K562 (cell line): ENCODE results near the gene DRC3. TPM values are rescaled to one million over a fixed set of nuclear protein-coding genes. Genes with fewer than 3 reads are reported as not detected.
A peak's percentile ranks its signal among the peaks of the same experiment; 100 is the strongest.

Experiments used
- ARNT ChIP-seq, 2 experiments: fragments of 450-650 bp; IDR thresholded peaks; 2 replicates each; pipeline ENCODE4 v1.6.1; 2016; ENCODE audit warnings: mild to moderate bottlenecking in 1 of 2
- KAT8 ChIP-seq: fragments of 450-650 bp; IDR thresholded peaks from 2 replicates; pipeline ENCODE4 v1.6.1; 2016; ENCODE audit warnings: low read depth, mild to moderate bottlenecking
- PRPF4 ChIP-seq: fragments of 200-400 bp; formaldehyde crosslinking; IDR thresholded peaks from one replicate; pipeline ENCODE4 v1.6.1; 2017; ENCODE audit warnings: low read length, low read depth, mild to moderate bottlenecking; ENCODE audit not compliant: insufficient read depth, poor library complexity, severe bottlenecking
- SMARCA4 ChIP-seq: fragments of 450-650 bp; IDR thresholded peaks from 2 replicates; pipeline ENCODE4 v1.6.1; 2016
- ZNF57 ChIP-seq: fragments of 450-650 bp; formaldehyde crosslinking; IDR thresholded peaks from 2 replicates; pipeline ENCODE4 v1.4.0; 2020; ENCODE audit warnings: mild to moderate bottlenecking, moderate library complexity
- polyA plus RNA-seq, 8 experiments: library from polyadenylated mRNA; depleted of rRNA in 4 of 8; stranded (reverse) in 5 of 8; unstranded in 3 of 8; fragments of >200 nt; fragmentation: Nextera tagmentation in 2 of 8; fragmentation: Illumina TruSeq in 1 of 8; extraction: Ambion mirVana in 2 of 8; extraction: Trizol in 1 of 8; gene quantifications; 2 replicates each; pipeline versions ENCODE4 v1.2.1 to v1.2.3, GENCODE V29; 2011 to 2014; ENCODE audit warnings: inconsistent platforms in 1 of 8, missing spikeins in 1 of 8
- total RNA-seq, 7 experiments: library from RNA; depleted of rRNA in 6 of 7; stranded (reverse); fragments of >200 nt in 6 of 7; fragmentation: Illumina TruSeq in 2 of 7; extraction: Trizol in 2 of 7; gene quantifications; 2 replicates each; pipeline versions ENCODE4 v1.2.1 to v1.2.3, GENCODE V29; 2011 to 2021; ENCODE audit warnings: low replicate concordance in 1 of 7
- TF ChIP-seq, protein P1 (sequence below), 2 experiments: fragments of 450-650 bp in 1 of 2; sonication (generic) in 1 of 2; formaldehyde crosslinking in 1 of 2; IDR thresholded peaks; 2 replicates each; pipeline versions ENCODE4 v1.7.1 to v1.9.0; 2016 to 2022; ENCODE audit warnings: inconsistent platforms in 1 of 2, mild to moderate bottlenecking in 1 of 2, missing genetic modification reagents in 1 of 2
- TF ChIP-seq, protein P2 (sequence below): fragments of 250-450 bp; sonication (Bioruptor Pico); IDR thresholded peaks from 2 replicates; pipeline ENCODE4 v1.9.0; 2021; ENCODE audit warnings: mild to moderate bottlenecking, inconsistent platforms
- TF ChIP-seq, protein P3 (sequence below): fragments of 450-650 bp; formaldehyde crosslinking; IDR thresholded peaks from 2 replicates; pipeline ENCODE4 v1.4.0; 2020; ENCODE audit warnings: mild to moderate bottlenecking, moderate library complexity
- TF ChIP-seq, protein P4 (sequence below): fragments of 450-650 bp; IDR thresholded peaks from 2 replicates; pipeline ENCODE4 v1.6.1; 2017; ENCODE audit warnings: antibody characterized with exemption, mild to moderate bottlenecking

The DRC3 gene
- total and polyA plus RNA-seq, 9 of the 15 experiments (the other 6 are each of a cell fraction or from before 2014, with no cell fraction given) = 0.10 to 0.84 (median 0.30) TPM; not detected in 3

- TF ChIP-seq, protein P1, sequence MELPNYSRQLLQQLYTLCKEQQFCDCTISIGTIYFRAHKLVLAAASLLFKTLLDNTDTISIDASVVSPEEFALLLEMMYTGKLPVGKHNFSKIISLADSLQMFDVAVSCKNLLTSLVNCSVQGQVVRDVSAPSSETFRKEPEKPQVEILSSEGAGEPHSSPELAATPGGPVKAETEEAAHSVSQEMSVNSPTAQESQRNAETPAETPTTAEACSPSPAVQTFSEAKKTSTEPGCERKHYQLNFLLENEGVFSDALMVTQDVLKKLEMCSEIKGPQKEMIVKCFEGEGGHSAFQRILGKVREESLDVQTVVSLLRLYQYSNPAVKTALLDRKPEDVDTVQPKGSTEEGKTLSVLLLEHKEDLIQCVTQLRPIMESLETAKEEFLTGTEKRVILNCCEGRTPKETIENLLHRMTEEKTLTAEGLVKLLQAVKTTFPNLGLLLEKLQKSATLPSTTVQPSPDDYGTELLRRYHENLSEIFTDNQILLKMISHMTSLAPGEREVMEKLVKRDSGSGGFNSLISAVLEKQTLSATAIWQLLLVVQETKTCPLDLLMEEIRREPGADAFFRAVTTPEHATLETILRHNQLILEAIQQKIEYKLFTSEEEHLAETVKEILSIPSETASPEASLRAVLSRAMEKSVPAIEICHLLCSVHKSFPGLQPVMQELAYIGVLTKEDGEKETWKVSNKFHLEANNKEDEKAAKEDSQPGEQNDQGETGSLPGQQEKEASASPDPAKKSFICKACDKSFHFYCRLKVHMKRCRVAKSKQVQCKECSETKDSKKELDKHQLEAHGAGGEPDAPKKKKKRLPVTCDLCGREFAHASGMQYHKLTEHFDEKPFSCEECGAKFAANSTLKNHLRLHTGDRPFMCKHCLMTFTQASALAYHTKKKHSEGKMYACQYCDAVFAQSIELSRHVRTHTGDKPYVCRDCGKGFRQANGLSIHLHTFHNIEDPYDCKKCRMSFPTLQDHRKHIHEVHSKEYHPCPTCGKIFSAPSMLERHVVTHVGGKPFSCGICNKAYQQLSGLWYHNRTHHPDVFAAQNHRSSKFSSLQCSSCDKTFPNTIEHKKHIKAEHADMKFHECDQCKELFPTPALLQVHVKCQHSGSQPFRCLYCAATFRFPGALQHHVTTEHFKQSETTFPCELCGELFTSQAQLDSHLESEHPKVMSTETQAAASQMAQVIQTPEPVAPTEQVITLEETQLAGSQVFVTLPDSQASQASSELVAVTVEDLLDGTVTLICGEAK (IDR thresholded peaks at IDR 0.05) = 0 out of 2 replicates have a peak, but pooled peaks have one; percentile 68
- TF ChIP-seq, protein P1 (CRISPR knock-in tag; IDR thresholded peaks at IDR 0.05) = no peak
- TF ChIP-seq, protein P2, sequence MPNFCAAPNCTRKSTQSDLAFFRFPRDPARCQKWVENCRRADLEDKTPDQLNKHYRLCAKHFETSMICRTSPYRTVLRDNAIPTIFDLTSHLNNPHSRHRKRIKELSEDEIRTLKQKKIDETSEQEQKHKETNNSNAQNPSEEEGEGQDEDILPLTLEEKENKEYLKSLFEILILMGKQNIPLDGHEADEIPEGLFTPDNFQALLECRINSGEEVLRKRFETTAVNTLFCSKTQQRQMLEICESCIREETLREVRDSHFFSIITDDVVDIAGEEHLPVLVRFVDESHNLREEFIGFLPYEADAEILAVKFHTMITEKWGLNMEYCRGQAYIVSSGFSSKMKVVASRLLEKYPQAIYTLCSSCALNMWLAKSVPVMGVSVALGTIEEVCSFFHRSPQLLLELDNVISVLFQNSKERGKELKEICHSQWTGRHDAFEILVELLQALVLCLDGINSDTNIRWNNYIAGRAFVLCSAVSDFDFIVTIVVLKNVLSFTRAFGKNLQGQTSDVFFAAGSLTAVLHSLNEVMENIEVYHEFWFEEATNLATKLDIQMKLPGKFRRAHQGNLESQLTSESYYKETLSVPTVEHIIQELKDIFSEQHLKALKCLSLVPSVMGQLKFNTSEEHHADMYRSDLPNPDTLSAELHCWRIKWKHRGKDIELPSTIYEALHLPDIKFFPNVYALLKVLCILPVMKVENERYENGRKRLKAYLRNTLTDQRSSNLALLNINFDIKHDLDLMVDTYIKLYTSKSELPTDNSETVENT = 0 out of 2 replicates have a peak, but pooled peaks have one; percentile 10
- TF ChIP-seq ZNF57 (CRISPR knock-in tag) = no peak
- no peak for TF ChIP-seq SMARCA4
- TF ChIP-seq, protein P3, sequence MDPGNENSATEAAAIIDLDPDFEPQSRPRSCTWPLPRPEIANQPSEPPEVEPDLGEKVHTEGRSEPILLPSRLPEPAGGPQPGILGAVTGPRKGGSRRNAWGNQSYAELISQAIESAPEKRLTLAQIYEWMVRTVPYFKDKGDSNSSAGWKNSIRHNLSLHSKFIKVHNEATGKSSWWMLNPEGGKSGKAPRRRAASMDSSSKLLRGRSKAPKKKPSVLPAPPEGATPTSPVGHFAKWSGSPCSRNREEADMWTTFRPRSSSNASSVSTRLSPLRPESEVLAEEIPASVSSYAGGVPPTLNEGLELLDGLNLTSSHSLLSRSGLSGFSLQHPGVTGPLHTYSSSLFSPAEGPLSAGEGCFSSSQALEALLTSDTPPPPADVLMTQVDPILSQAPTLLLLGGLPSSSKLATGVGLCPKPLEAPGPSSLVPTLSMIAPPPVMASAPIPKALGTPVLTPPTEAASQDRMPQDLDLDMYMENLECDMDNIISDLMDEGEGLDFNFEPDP (CRISPR knock-in tag) = no peak
- TF ChIP-seq ARNT (IDR thresholded peaks at IDR 0.05) = no peak
- no peak for TF ChIP-seq PRPF4
- TF ChIP-seq, protein P4, sequence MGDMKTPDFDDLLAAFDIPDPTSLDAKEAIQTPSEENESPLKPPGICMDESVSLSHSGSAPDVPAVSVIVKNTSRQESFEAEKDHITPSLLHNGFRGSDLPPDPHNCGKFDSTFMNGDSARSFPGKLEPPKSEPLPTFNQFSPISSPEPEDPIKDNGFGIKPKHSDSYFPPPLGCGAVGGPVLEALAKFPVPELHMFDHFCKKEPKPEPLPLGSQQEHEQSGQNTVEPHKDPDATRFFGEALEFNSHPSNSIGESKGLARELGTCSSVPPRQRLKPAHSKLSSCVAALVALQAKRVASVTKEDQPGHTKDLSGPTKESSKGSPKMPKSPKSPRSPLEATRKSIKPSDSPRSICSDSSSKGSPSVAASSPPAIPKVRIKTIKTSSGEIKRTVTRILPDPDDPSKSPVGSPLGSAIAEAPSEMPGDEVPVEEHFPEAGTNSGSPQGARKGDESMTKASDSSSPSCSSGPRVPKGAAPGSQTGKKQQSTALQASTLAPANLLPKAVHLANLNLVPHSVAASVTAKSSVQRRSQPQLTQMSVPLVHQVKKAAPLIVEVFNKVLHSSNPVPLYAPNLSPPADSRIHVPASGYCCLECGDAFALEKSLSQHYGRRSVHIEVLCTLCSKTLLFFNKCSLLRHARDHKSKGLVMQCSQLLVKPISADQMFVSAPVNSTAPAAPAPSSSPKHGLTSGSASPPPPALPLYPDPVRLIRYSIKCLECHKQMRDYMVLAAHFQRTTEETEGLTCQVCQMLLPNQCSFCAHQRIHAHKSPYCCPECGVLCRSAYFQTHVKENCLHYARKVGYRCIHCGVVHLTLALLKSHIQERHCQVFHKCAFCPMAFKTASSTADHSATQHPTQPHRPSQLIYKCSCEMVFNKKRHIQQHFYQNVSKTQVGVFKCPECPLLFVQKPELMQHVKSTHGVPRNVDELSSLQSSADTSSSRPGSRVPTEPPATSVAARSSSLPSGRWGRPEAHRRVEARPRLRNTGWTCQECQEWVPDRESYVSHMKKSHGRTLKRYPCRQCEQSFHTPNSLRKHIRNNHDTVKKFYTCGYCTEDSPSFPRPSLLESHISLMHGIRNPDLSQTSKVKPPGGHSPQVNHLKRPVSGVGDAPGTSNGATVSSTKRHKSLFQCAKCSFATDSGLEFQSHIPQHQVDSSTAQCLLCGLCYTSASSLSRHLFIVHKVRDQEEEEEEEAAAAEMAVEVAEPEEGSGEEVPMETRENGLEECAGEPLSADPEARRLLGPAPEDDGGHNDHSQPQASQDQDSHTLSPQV = no peak
- no peak for TF ChIP-seq KAT8
Measured at GRCh38 chr17:18038861-18039534, 66.3 kb downstream of the DRC3 start, which contains the start of the genes ATPAF2 and GID4 (continued).
